ENCODE data around the gene TMEM178B. TPM values are rescaled to one million over a fixed set of nuclear protein-coding genes. Genes with fewer than 3 reads are reported as not detected.

Gene TMEM178B
- total and polyA plus RNA-seq, 2 donors (not counting 1 experiment from before 2014, with no cell fraction given): 0.28 to 0.96 TPM

- Histone ChIP-seq H3K4me2 (replicated peaks; ENCODE audit: low read depth, low read length, poor library complexity, severe bottlenecking) (no peak overlapping the region), H3K79me2 (ENCODE audit: control insufficient read depth, insufficient read depth, low read length) (no peaks in the 10 kb centered on the region), H3K9ac (ENCODE audit: low read length) (no peak overlapping the region), H3K27me3 (replicated peaks in 1 of 4; ENCODE audit: control extremely low read depth in 1 of 4, control insufficient read depth in 3 of 4, insufficient read depth in 4 of 4, low read length in 3 of 4) (peaks cover 0 to 3% (median 0%) of the 10 kb centered on the region in 4 experiments), H3K4me1 (ENCODE audit: control insufficient read depth in 2 of 2, insufficient read depth in 2 of 2, low read length in 2 of 2) (no peaks in the 10 kb centered on the region), H3K4me3 (ENCODE audit: control extremely low read depth in 1 of 5, extremely low read depth in 1 of 5, insufficient read depth in 1 of 5, low read depth in 2 of 5, low read length in 4 of 5) (no peak overlapping the region), H3K9me3 (ENCODE audit: control extremely low read depth in 1 of 3, control insufficient read depth in 2 of 3, insufficient read depth in 1 of 3, low read length in 2 of 3) (no peaks in the 10 kb centered on the region), H3K36me3 (replicated peaks in 1 of 2; ENCODE audit: control extremely low read depth in 1 of 2, control insufficient read depth in 1 of 2, extremely low read depth in 1 of 2, insufficient read depth in 2 of 2, low read length in 1 of 2) (no peaks in the 10 kb centered on the region), H4K20me1 (ENCODE audit: control insufficient read depth, insufficient read depth, low read length, poor library complexity, severe bottlenecking) (no peaks in the 10 kb centered on the region), H3K27ac (ENCODE audit: low read length in 2 of 2) (no peak overlapping the region), H2AFZ (ENCODE audit: insufficient read depth, low read depth, low read length, poor library complexity, severe bottlenecking) (no peak overlapping the region)
- DNase-seq (no peak), ATAC-seq (ENCODE audit: low read depth) (no peak)
- WGBS (ENCODE audit: insufficient coverage): 75% methylated on average over 2 of the region's 2 CpGs
- Mint-ChIP-seq H3K9me3 (ENCODE audit: insufficient read depth) (no peaks in the 10 kb centered on the region), H3K27ac (no peak overlapping the region), H3K27me3 (peaks cover 18% of the 10 kb centered on the region), H3K4me3 (no peak overlapping the region), H3K4me1 (no peaks in the 10 kb centered on the region)
- ChIA-PET POLR2A (no interaction called here), CTCF (no interaction called here)
- intact Hi-C loops (cut with micrococcal nuclease): no loop called here
- TF ChIP-seq CTCF (IDR thresholded peaks at IDR 0.05) (no peak), EZH2 (IDR thresholded peaks at IDR 0.05; ENCODE audit: borderline replicate concordance, insufficient read depth, low read depth, low read length, poor library complexity, severe bottlenecking) (no peak)
Observed at GRCh38 chr7:141349804-141350203, 275.9 kb downstream of the TMEM178B start.

- intact Hi-C loops (cut with micrococcal nuclease): no loop called here
- H3K4me1 ChIP-seq (ENCODE audit: control insufficient read depth in 2 of 2, insufficient read depth in 2 of 2, low read length in 2 of 2): no peaks in the 10 kb centered on the region
- POLR2A ChIA-PET: no interaction called here
- no peaks in the 10 kb centered on the region for H3K79me2 ChIP-seq (ENCODE audit: control insufficient read depth, insufficient read depth, low read length)
- no peak overlapping the region for H3K9ac ChIP-seq (ENCODE audit: low read length)
- Mint-ChIP-seq H3K4me1 (no peaks in the 10 kb centered on the region), H3K27ac (no peak overlapping the region), H3K9me3 (ENCODE audit: insufficient read depth) (no peaks in the 10 kb centered on the region), H3K27me3 (peaks cover 18% of the 10 kb centered on the region), H3K4me3 (no peak overlapping the region)
- no peaks in the 10 kb centered on the region for H4K20me1 ChIP-seq (ENCODE audit: control insufficient read depth, insufficient read depth, low read length, poor library complexity, severe bottlenecking)
- H3K4me3 ChIP-seq (ENCODE audit: control extremely low read depth in 1 of 5, extremely low read depth in 1 of 5, insufficient read depth in 1 of 5, low read depth in 2 of 5, low read length in 4 of 5): no peak overlapping the region
- DNase-seq (no peak), ATAC-seq (ENCODE audit: low read depth) (no peak)
- no peak overlapping the region for H3K27ac ChIP-seq (ENCODE audit: low read length in 2 of 2)
- H3K4me2 ChIP-seq (replicated peaks; ENCODE audit: low read depth, low read length, poor library complexity, severe bottlenecking): no peak overlapping the region
- TF ChIP-seq EZH2 (IDR thresholded peaks at IDR 0.05; ENCODE audit: borderline replicate concordance, insufficient read depth, low read depth, low read length, poor library complexity, severe bottlenecking) (no peak), CTCF (IDR thresholded peaks at IDR 0.05) (no peak)
- no peaks in the 10 kb centered on the region for H3K9me3 ChIP-seq (ENCODE audit: control extremely low read depth in 1 of 3, control insufficient read depth in 2 of 3, insufficient read depth in 1 of 3, low read length in 2 of 3)
- 92% methylated on average over 2 of the region's 3 CpGs for WGBS (ENCODE audit: insufficient coverage)
- CTCF ChIA-PET: no interaction called here
- no peaks in the 10 kb centered on the region for H3K36me3 ChIP-seq (replicated peaks in 1 of 2; ENCODE audit: control extremely low read depth in 1 of 2, control insufficient read depth in 1 of 2, extremely low read depth in 1 of 2, insufficient read depth in 2 of 2, low read length in 1 of 2)
- peaks cover 0 to 3% (median 0%) of the 10 kb centered on the region in 4 experiments for H3K27me3 ChIP-seq (replicated peaks in 1 of 4; ENCODE audit: control extremely low read depth in 1 of 4, control insufficient read depth in 3 of 4, insufficient read depth in 4 of 4, low read length in 3 of 4)
- H2AFZ ChIP-seq (ENCODE audit: insufficient read depth, low read depth, low read length, poor library complexity, severe bottlenecking): no peak overlapping the region
Observed at GRCh38 chr7:141351175-141351574, 277.3 kb downstream of the TMEM178B start.

All from B cell (primary cell).